Transverse colon (tissue), 4 donors: ENCODE results near the gene DCAF11.

Experiments used
- CTCF ChIP-seq, 5 experiments: fragments of 200-600 bp in 3 of 5; fragments of 450-650 bp in 2 of 5; sonication (generic) in 3 of 5; IDR thresholded peaks; 1 replicate in 2 of 5; 2 replicates in 3 of 5; pipeline ENCODE4 v1.5.1; 2016 to 2017; ENCODE audit warnings: antibody characterized with exemption in 5 of 5, inconsistent platforms in 3 of 5, mild to moderate bottlenecking in 2 of 5, moderate library complexity in 1 of 5
- POLR2AphosphoS5 ChIP-seq, 3 donors: sonication (generic); formaldehyde crosslinking; IDR thresholded peaks; one replicate each; pipeline ENCODE4 v1.6.1; 2016; ENCODE audit warnings: antibody characterized with exemption in 3 of 3

GRCh38 chr14:24068711-24069410, 45.7 kb upstream of the DCAF11 start:
- TF ChIP-seq CTCF (IDR thresholded peaks at IDR 0.05) (no peak), POLR2AphosphoS5 (IDR thresholded peaks at IDR 0.05) (no peak)
